ENCODE measurements around the gene TFR2.

DNA sequence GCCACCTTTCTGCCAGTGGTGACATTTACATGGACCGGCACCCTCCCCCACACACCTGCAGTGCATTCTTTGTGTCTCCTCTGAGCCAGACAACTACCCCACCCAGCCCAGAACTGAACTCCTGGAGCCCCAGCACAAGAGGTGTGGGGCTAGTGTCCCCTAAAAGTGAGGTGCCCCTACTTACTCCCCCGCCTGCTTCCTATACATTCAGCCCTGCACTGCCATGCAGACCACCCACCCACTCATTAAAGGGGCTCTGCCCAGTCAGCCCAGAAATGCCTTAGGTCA lies 69.6 kb downstream of the TFR2 start:
- TF ChIP-seq, protein P1, sequence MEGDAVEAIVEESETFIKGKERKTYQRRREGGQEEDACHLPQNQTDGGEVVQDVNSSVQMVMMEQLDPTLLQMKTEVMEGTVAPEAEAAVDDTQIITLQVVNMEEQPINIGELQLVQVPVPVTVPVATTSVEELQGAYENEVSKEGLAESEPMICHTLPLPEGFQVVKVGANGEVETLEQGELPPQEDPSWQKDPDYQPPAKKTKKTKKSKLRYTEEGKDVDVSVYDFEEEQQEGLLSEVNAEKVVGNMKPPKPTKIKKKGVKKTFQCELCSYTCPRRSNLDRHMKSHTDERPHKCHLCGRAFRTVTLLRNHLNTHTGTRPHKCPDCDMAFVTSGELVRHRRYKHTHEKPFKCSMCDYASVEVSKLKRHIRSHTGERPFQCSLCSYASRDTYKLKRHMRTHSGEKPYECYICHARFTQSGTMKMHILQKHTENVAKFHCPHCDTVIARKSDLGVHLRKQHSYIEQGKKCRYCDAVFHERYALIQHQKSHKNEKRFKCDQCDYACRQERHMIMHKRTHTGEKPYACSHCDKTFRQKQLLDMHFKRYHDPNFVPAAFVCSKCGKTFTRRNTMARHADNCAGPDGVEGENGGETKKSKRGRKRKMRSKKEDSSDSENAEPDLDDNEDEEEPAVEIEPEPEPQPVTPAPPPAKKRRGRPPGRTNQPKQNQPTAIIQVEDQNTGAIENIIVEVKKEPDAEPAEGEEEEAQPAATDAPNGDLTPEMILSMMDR (IDR thresholded peaks at IDR 0.05) = no peak
- no peak for TF ChIP-seq POLR2A (IDR thresholded peaks at IDR 0.05)

All from lower leg skin (tissue), 3 donors.